ENCODE data around the gene CXCL1. TPM values are rescaled to one million over a fixed set of nuclear protein-coding genes. Genes with fewer than 3 reads are reported as not detected.
"Not testable (repeated sequence)": the region's sequence is repeated elsewhere in the genome, so short reads cannot be mapped to it uniquely, and the experiment has no call there.

Gene CXCL1
- total RNA-seq, 2 donors from 2014 or later: 6.9 to 8.5 TPM

GRCh38 chr4:73895201-73896175, 26.3 kb downstream of the CXCL1 start:
- DNase-seq (ENCODE audit: low spot score): no peak
- H3K36me3 ChIP-seq: no peaks in the 10 kb centered on the region
- no peak overlapping the region for H3K4me3 ChIP-seq
- H3K9me3 ChIP-seq: no peaks in the 10 kb centered on the region
- TF ChIP-seq, protein P1, sequence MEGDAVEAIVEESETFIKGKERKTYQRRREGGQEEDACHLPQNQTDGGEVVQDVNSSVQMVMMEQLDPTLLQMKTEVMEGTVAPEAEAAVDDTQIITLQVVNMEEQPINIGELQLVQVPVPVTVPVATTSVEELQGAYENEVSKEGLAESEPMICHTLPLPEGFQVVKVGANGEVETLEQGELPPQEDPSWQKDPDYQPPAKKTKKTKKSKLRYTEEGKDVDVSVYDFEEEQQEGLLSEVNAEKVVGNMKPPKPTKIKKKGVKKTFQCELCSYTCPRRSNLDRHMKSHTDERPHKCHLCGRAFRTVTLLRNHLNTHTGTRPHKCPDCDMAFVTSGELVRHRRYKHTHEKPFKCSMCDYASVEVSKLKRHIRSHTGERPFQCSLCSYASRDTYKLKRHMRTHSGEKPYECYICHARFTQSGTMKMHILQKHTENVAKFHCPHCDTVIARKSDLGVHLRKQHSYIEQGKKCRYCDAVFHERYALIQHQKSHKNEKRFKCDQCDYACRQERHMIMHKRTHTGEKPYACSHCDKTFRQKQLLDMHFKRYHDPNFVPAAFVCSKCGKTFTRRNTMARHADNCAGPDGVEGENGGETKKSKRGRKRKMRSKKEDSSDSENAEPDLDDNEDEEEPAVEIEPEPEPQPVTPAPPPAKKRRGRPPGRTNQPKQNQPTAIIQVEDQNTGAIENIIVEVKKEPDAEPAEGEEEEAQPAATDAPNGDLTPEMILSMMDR (IDR thresholded peaks at IDR 0.05): no peak
- no peaks in the 10 kb centered on the region for H3K27me3 ChIP-seq
- no peak overlapping the region for H3K27ac ChIP-seq
- H3K4me1 ChIP-seq: no peaks in the 10 kb centered on the region

DNA sequence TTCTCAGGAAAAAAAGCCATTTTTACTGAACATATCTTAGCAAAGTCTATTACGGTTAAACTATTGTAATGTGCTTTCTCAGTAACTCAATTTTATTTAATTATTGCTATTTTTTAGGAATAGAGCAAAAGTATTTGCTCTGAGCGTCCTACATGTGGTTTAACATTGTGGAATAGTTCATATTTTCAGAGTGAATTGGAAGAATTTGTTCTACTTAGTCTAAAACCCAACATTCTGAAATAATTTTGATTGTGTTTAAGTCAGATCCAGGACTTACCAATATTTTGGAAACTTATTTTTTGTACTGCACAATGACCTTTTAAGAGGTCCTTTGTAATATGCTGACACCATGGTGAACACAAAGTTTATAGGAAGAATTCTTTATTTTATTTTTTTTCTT, 27.2 kb downstream of the CXCL1 start:
- Histone ChIP-seq H3K4me1 (no peaks in the 10 kb centered on the region), H3K27me3 (no peaks in the 10 kb centered on the region), H3K27ac (no peak overlapping the region), H3K9me3 (no peaks in the 10 kb centered on the region), H3K4me3 (no peak overlapping the region), H3K36me3 (no peaks in the 10 kb centered on the region)
- DNase-seq (ENCODE audit: low spot score): no peak
- TF ChIP-seq, protein P1 (IDR thresholded peaks at IDR 0.05): no peak

DNA sequence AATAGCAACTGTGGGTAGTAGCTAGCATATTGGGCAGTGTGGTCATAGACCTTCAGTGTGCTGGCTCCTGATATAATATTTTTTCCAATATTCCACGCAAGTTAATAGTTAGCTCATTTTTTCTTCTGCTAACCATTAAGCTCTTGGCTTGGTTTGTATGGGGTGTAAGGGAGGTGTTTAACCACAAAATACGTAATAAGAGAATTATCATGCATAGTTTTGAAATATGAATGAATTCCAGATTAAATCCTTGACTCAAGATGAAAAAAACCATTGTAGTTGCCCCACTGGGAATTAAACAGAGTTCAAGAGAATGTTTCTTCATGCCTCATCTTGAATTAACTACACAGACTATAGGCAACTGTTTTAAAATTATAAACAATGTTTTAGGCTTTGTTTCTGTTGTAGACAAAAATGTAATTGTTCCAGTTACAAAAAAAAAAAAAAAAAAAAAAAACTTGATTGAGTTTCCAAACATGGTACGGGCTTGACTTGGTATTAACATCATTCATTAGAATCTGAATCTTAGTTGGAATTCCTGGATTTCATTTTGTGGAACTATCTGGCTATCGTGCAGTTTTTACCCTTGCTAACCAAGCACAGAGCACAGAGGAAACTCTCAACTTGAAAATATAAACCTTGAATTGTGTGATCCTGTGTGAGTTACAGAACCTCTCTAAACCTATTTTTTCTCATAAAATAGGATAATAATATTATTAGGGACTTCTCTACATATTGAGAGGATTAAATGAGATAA, 28.4 kb downstream of the CXCL1 start:
- H3K27ac ChIP-seq: no peak overlapping the region

DNA sequence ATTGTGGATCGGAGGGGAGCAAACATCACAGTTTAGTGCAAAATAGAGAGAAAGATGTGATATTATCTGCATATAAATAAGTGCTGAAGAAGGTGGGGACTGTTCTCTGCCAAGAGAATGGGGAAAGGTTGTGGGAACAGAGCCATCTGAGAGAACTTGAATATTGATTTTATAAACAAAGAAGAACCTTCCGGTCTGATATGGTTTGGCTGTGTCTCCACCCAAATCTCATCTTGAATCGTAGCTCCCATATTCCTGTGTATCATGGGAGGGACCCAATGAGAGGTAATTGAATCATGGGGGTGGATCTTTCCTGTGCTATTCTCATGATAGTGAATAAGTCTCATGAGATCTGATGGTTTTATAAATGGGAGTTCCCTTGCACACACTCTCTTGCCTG, 30.1 kb downstream of the CXCL1 start:
- not testable (repeated sequence) for H3K36me3 ChIP-seq; H3K4me1 ChIP-seq; H3K9me3 ChIP-seq; DNase-seq (ENCODE audit: low spot score); H3K27me3 ChIP-seq; H3K4me3 ChIP-seq; H3K27ac ChIP-seq

More for the DNA sequence above, 28.4 kb downstream of the CXCL1 start:
- Histone ChIP-seq H3K27me3 (no peaks in the 10 kb centered on the region), H3K4me1 (no peaks in the 10 kb centered on the region), H3K36me3 (no peaks in the 10 kb centered on the region), H3K4me3 (no peak overlapping the region), H3K9me3 (no peaks in the 10 kb centered on the region)
- no peak for DNase-seq (ENCODE audit: low spot score)
- TF ChIP-seq, protein P1 (IDR thresholded peaks at IDR 0.05): no peak

DNA sequence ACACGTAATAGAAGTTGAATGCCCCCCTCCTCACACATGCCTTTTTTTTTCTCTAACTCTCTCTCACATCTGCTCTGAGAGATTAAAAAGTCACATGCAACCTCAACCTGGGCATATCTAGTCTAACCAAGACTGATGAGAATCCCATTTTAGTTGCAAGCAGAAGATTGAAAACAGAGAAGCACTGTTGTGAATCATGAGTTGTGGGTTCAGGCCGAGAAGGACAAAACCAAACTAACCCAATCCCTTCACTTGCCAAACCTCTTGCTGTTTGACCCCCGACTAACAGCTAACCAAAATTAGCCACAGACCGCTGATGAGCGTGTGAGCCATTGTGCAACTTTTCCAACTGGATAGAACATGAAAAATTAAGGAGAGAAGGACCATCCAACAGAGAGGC, 31.8 kb downstream of the CXCL1 start:
- TF ChIP-seq, protein P1 (IDR thresholded peaks at IDR 0.05): no peak
- Histone ChIP-seq H3K4me3 (no peak overlapping the region), H3K27me3 (no peaks in the 10 kb centered on the region), H3K27ac (no peak overlapping the region), H3K9me3 (no peaks in the 10 kb centered on the region), H3K36me3 (no peaks in the 10 kb centered on the region), H3K4me1 (no peaks in the 10 kb centered on the region)
- no peak for DNase-seq (ENCODE audit: low spot score)

DNA sequence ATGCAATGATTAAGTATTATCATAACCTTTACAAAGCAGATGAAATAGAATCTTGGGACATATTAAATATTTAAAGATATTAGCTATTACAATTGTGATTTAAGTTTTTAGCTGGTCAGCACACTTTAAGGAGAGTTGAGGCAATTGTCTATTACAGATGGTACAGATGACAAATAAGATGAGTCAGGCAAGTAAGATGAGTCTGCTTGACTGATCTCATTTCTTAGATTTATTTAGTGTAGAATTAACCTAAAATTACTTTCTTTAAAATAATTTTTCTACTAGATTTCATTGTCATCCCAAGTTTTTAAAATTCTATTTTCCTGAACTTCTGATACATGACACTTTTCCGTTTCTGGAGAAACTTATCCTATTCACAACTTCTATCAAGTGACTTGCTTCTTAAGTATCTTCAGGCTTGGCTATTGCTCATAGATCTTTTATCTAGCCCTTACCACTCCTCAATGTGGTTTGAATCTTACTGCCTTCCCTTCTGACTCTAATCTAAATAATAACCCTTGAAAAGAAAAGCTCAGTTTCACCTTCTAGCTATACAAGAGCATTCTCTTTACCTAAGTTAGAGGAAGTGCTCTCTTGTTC, 32.9 kb downstream of the CXCL1 start:
- H3K27me3 ChIP-seq: no peaks in the 10 kb centered on the region
- H3K4me3 ChIP-seq: no peak overlapping the region
- no peaks in the 10 kb centered on the region for H3K9me3 ChIP-seq
- H3K27ac ChIP-seq: no peak overlapping the region
- H3K4me1 ChIP-seq: no peaks in the 10 kb centered on the region
- TF ChIP-seq, protein P1 (IDR thresholded peaks at IDR 0.05): no peak
- DNase-seq (ENCODE audit: low spot score): no peak
- H3K36me3 ChIP-seq: no peaks in the 10 kb centered on the region
